ENCODE measurements around the gene RFX4.
"Not testable (repeated sequence)": the region's sequence is repeated elsewhere in the genome, so short reads cannot be mapped to it uniquely, and the experiment has no call there.

The RFX4 gene

GRCh38 chr12:106690569-106691305 is 107.9 kb downstream of the RFX4 start:
- no peak for DNase-seq (ENCODE audit: low read depth)

GRCh38 chr12:106692033-106692432 is 109.2 kb downstream of the RFX4 start:
- DNase-seq (ENCODE audit: low read depth) = not testable (repeated sequence)

- DNase-seq (ENCODE audit: low read depth) = no peak
Measured at GRCh38 chr12:106692896-106693820, 110.4 kb downstream of the RFX4 start.

GRCh38 chr12:106696071-106696470 is 113.3 kb downstream of the RFX4 start:
- DNase-seq (ENCODE audit: low read depth) = no peak

GRCh38 chr12:106696681-106697417 is 114.0 kb downstream of the RFX4 start:
- DNase-seq (ENCODE audit: low read depth) = no peak

GRCh38 chr12:106704081-106704480 is 121.3 kb downstream of the RFX4 start:
- no peak for DNase-seq (ENCODE audit: low read depth)

- DNase-seq (ENCODE audit: low read depth) = no peak
Measured at GRCh38 chr12:106705971-106706370, 123.2 kb downstream of the RFX4 start.

GRCh38 chr12:106709068-106709511 is 126.3 kb downstream of the RFX4 start:
- DNase-seq (ENCODE audit: low read depth) = no peak

GRCh38 chr12:106710143-106710893 is 127.5 kb downstream of the RFX4 start:
- DNase-seq (ENCODE audit: low read depth) = no peak

GRCh38 chr12:106711316-106711715 is 128.5 kb downstream of the RFX4 start:
- DNase-seq (ENCODE audit: low read depth) = no peak

- no peak for DNase-seq (ENCODE audit: low read depth)
Measured at GRCh38 chr12:106712768-106713167, 130.0 kb downstream of the RFX4 start.

GRCh38 chr12:106714926-106715325 is 132.1 kb downstream of the RFX4 start:
- no peak for DNase-seq (ENCODE audit: low read depth)

GRCh38 chr12:106715582-106715981 is 132.8 kb downstream of the RFX4 start:
- no peak for DNase-seq (ENCODE audit: low read depth)

- no peak for DNase-seq (ENCODE audit: low read depth)
Measured at GRCh38 chr12:106717673-106718072, 134.9 kb downstream of the RFX4 start.

GRCh38 chr12:106719879-106720278 is 137.1 kb downstream of the RFX4 start:
- no peak for DNase-seq (ENCODE audit: low read depth)

- no peak for DNase-seq (ENCODE audit: low read depth)
Measured at GRCh38 chr12:106720696-106721095, 137.9 kb downstream of the RFX4 start.

GRCh38 chr12:106721915-106722314 is 139.1 kb downstream of the RFX4 start:
- DNase-seq (ENCODE audit: low read depth) = no peak

GRCh38 chr12:106722837-106723236 is 140.0 kb downstream of the RFX4 start:
- DNase-seq (ENCODE audit: low read depth) = no peak

GRCh38 chr12:106723416-106723815 is 140.6 kb downstream of the RFX4 start:
- no peak for DNase-seq (ENCODE audit: low read depth)

- no peak for DNase-seq (ENCODE audit: low read depth)
Measured at GRCh38 chr12:106724116-106724515, 141.3 kb downstream of the RFX4 start.

GRCh38 chr12:106724934-106725333 is 142.1 kb downstream of the RFX4 start:
- no peak for DNase-seq (ENCODE audit: low read depth)
